H1 (cell line): ENCODE measurements around the gene MT2A.

Experiments used
- ATF2 ChIP-seq: IDR thresholded peaks from 2 replicates; pipeline ENCODE4 v1.6.1; 2012; ENCODE audit warnings: low read length, inconsistent platforms
- ATF3 ChIP-seq: IDR thresholded peaks from 2 replicates; pipeline ENCODE4 v1.6.1; 2011; ENCODE audit warnings: low read depth, mild to moderate bottlenecking, low read length; ENCODE audit not compliant: insufficient read depth
- CTCF ChIP-seq, 3 experiments: IDR thresholded peaks; 1 replicate in 2 of 3; 2 replicates in 1 of 3; pipeline versions ENCODE4 v1.5.1 to v1.6.1; 2011; ENCODE audit warnings: low read length in 3 of 3, mild to moderate bottlenecking in 3 of 3, inconsistent platforms in 2 of 3, low read depth in 1 of 3, moderate library complexity in 1 of 3; ENCODE audit not compliant: insufficient read depth in 1 of 3; ENCODE audit errors: control extremely low read depth in 1 of 3
- EZH2 ChIP-seq: fragments of 200-600 bp; sonication (generic); IDR thresholded peaks from 2 replicates; pipeline ENCODE4 v1.7.1; 2012; ENCODE audit warnings: low read depth, mild to moderate bottlenecking, moderate library complexity, low read length, inconsistent platforms; ENCODE audit not compliant: severe bottlenecking
- GABPA ChIP-seq: IDR thresholded peaks from 2 replicates; pipeline ENCODE4 v1.6.1; 2011; ENCODE audit warnings: mild to moderate bottlenecking, low read length, moderate library complexity, borderline replicate concordance; ENCODE audit not compliant: insufficient read depth
- MAX ChIP-seq: IDR thresholded peaks from 2 replicates; pipeline ENCODE4 v1.6.1; 2012; ENCODE audit warnings: inconsistent platforms
- ZNF274 ChIP-seq: IDR thresholded peaks from 2 replicates; pipeline ENCODE4 v1.7.0; 2012; ENCODE audit warnings: low read length, borderline replicate concordance; ENCODE audit errors: extremely low read depth

GRCh38 chr16:56645311-56645710, 36.9 kb downstream of the MT2A start:
- TF ChIP-seq CTCF (IDR thresholded peaks at IDR 0.05; ENCODE audit: control extremely low read depth in 1 of 3, insufficient read depth in 1 of 3, low read depth in 1 of 3, low read length in 3 of 3) (no peak), MAX (no peak), ATF3 (no peak), EZH2 (no peak), ZNF274 (no peak), ATF2 (no peak), GABPA (no peak)
